ENCODE data around the gene TCEANC.
"Not testable (repeated sequence)": the region's sequence is repeated elsewhere in the genome, so short reads cannot be mapped to it uniquely, and the experiment has no call there.

The TCEANC gene

DNA sequence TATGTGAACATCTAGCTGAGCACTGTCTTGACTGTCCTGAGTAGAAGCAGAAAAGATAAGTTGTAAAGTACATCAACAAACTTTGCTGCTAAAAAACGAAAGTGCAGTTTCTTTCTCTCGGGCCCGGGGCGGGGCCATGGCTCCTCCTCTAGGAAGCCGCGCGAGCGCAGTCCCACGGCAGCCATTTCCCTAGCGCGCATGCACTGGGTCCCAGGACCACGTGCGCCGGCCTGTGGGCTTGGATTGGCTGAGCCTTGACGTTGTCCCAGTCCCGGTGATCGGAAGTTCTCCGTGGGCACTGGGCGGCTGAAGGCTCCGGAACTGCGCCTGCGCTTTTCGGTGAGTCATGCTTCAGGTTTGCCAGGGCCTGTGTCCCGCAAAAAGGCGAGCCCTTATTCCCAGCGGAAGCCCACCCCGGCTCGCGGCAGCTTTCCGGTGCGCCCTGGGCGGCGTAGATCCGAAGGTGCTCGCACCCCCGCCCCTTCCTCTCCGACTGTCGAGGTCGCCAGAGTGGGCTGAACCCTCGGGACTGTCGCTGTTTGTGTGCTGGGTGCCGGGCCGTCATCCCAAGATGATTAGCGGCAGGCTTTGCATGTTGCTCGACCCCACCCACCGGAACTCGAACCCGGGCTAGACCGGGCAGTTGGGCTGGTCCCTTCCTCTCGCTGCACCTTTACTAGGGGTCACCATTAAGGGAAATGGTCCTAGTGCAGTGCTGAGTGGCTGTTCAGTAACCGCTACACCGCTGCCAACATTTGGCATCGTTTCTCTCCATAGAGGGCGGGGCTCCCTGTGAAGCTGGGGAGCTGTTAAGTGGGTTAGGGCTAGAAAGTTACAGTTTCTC lies at the start of gene TCEANC:
Gene TCEANC, plus strand, starts transcription at position 292 of the 844 bp plus-strand sequence. CDS start 9,368 bp downstream, outside the sequence.
- peak; percentile 92 for DNase-seq (ENCODE audit: low spot score)

DNA sequence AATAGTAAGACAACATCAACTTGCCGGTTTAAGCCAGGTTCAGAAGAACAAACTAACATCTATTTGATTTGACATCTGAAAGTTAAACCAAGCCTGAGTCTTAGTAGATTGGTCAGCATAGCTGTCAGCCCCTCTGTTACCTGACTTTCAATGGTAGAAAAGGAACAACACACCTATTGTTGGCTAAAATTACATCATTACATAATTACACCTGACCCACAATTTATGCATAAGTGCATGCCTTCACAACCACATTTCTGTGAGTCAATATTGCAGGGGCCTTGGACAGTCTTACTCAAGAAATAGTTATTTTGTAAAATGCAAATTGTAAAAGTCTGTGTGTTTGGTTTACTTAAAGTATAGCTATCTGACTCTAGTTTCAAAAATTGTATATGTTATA lies 47.3 kb upstream of the TCEANC start:
- no peak for DNase-seq (ENCODE audit: low spot score)

DNA sequence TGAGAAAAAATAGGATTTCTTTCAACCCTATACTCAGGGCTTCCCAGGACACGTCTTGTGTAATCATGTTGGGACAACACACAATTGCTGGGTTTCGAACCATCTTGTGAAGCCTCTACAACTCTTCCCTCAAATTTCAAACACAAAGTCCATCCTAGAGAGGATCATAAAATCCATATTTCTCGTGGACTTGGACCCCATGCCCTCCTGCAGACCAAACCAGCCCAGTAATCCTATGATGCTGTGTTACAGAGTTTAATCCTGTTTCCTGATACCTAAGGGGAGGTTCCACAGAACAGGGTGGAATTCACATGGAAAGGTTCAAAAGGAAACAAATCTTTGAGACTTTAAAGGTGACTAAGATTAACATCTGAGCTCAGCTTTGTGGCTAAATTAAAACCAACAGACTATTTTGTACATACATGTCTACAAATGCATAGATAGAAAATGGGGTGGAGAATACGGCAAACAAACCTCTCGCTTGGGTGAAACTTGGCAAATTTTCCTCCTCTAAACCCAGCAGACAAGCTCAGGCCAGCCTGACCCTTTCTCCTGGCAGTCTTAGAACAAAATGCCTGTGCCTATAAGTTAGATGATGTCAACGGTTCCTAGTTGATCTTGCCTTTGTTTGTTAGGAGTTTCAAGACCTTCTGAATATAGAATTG lies 45.5 kb upstream of the TCEANC start:
- no peak for DNase-seq (ENCODE audit: low spot score)

DNA sequence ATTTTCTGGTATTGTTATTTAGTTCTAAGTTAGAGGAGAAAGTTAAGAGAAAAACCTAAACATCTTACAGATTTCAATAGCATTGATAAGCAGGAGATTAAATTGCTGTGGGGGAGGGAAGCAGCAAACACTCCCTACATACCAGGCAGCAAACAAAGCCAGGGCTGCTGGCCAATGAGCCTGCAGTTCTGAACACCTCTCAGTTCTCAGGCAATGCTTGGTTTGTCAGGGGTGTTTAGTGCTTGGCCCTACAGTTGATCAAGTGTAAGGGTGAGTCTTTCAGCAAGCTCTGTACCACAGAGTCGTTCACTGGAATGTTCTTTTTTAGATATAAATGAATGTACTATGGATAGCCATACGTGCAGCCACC lies 45.0 kb upstream of the TCEANC start:
- no peak for DNase-seq (ENCODE audit: low spot score)

DNA sequence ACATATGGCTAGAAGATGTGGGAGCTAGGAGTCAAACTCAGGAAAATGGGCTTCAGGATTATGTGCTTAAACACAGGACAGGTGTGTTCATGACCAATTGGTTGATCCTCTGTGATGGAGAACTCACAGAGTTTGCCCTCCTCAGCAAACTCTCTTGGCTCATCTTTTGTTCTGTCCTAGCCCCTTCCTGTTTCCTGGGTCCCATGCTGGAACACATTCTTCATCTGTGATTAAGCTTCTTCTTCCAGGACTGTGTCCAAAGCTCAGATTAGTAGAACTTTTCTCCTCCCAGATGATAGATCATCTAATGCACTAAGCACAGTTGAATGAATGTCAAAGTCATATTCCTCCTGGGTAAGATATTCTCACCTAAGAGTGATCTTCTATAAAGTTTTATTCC lies 38.8 kb upstream of the TCEANC start:
- DNase-seq (ENCODE audit: low spot score) = no peak

DNA sequence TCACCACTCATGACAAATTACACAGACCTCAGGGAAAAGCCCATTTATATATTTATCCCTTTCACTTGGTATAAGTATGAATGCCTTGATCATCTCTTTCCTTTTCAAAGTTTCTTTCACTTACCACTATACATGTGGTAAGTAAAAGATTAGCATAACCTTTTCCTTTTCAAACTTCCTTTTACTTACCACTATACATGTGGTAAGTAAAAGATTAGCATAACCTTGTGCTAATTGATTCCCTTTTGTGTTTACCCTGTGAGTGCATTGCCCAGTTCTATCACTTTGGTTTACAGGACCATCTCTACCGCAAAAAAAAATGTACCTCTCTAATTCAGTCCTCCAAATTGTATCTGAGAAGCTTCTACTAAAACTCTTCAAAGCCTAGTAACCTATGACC lies 32.7 kb upstream of the TCEANC start:
- no peak for DNase-seq (ENCODE audit: low spot score)

- DNase-seq (ENCODE audit: low spot score) = no peak
Measured at GRCh38 chrX:13622401-13622964, 30.5 kb upstream of the TCEANC start.

GRCh38 chrX:13627306-13627705 lies 25.6 kb upstream of the TCEANC start:
- no peak for DNase-seq (ENCODE audit: low spot score)

GRCh38 chrX:13637224-13637623 lies 15.7 kb upstream of the TCEANC start:
- DNase-seq (ENCODE audit: low spot score) = not testable (repeated sequence)

- no peak for DNase-seq (ENCODE audit: low spot score)
Measured at GRCh38 chrX:13638021-13638420, 14.9 kb upstream of the TCEANC start.

GRCh38 chrX:13638826-13639225 lies 14.1 kb upstream of the TCEANC start:
- DNase-seq (ENCODE audit: low spot score) = no peak

DNA sequence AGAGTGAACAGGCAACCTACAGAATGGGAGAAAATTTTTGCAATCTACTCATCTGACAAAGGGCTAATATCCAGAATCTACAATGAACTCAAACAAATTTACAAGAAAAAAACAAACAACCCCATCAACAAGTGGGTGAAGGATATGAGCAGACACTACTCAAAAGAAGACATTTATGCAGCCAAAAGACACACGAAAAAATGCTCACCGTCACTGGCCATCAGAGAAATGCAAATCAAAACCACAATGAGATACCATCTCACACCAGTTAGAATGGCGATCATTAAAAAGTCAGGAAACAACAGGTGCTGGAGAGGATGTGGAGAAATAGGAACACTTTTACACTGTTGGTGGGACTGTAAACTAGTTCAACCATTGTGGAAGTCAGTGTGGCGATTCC lies 11.3 kb upstream of the TCEANC start:
- not testable (repeated sequence) for DNase-seq (ENCODE audit: low spot score)

GRCh38 chrX:13645464-13646153 lies 7.3 kb upstream of the TCEANC start:
- DNase-seq (ENCODE audit: low spot score) = no peak

- no peak for DNase-seq (ENCODE audit: low spot score)
Measured at GRCh38 chrX:13646154-13646549, 6.8 kb upstream of the TCEANC start.

GRCh38 chrX:13647709-13648212 lies 5.2 kb upstream of the TCEANC start:
- no peak for DNase-seq (ENCODE audit: low spot score)

DNA sequence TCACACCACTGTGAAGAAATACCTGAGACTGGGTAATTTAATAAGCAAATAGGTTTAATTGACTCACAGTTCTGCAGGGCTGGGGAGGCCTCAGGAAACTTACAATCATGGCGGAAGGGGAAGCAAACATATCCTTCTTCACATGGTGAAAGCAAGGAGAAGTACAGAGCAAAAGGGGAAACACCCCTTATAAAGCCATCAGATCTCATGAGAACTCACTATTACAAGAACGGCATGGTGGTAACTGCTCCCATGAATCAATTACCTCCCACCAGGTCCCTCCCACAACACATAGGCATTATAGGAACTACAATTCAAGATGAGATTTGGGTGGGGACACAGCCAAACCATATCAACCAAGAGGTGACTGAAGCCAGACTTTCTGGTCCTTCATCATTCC lies 4.6 kb upstream of the TCEANC start:
- not testable (repeated sequence) for DNase-seq (ENCODE audit: low spot score)

GRCh38 chrX:13649838-13650237 lies 3.1 kb upstream of the TCEANC start:
- DNase-seq (ENCODE audit: low spot score) = no peak

DNA sequence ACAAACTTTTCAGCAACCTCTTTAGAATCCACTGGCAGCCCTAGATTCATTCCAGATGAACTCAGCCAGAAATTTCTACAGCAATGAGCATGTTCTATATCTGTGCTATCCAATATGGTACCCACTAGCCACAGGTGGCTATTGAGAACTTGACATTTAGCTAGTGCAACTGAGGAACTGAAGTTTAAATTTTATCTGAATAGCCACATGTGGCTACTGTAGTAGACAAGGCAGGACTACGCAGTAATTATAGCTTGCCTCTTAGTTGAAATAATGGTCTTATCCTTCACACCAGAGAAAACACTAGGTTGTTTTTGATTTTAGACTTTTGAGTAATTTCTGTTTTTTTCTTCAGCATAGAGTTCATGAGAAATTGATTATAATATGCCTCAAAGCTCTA lies 2.6 kb upstream of the TCEANC start:
- DNase-seq (ENCODE audit: low spot score) = no peak

DNA sequence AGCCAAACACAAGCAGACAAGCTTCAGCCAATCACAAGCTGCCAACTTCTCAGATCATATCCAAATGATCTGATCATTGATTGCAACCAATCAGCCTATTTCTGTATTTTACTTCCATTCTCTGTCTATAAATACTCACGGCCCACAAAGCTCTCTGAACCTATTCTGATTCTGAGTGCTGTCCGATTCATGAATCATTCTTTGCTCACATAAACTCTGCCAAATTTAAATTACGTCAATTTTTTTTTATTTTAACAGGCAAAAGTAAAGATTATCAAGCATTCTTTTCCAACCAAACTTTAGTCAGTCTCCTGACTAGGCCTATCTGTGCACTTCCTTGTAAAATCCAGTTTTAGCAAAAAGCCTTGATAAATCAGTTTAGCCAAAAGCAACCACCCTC lies 1.8 kb upstream of the TCEANC start:
- no peak for DNase-seq (ENCODE audit: low spot score)

DNA sequence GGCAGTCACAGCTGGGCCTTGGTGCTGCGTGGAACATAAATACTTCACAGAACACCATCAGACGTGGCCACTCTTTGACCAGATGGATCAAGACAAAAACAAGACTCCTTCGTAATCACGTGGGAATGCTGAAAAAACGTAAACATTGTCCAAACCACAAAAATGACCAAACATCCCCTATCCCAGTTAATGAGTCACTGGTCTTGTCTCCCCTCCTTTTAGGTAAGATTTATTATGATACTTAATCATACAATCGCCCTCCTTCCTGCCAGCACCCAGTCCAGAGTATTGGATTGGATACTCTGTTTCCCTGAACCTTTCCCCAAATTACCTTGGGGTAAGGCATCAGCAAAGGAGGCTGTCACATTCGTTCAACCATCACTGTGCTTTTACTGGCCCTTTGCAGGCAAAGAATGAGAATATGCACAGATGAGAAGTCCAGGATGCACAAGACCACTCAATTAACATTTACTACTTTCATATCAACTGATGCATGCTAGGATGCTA lies 601 bp upstream of the TCEANC start:
- DNase-seq (ENCODE audit: low spot score) = no peak

- no peak for DNase-seq (ENCODE audit: low spot score)
Measured at GRCh38 chrX:13654116-13654515, 1.2 kb downstream of the TCEANC start.

- DNase-seq (ENCODE audit: low spot score) = no peak
Measured at GRCh38 chrX:13655674-13656073, 2.7 kb downstream of the TCEANC start.

All from germinal center (tissue), 1 donor.